ENCODE data around the gene ELP1.

GRCh38 chr9:108903420-108904103 is 30.4 kb downstream of the ELP1 start:
- TF ChIP-seq CTCF (IDR thresholded peaks at IDR 0.05) (no peak), POLR2A (IDR thresholded peaks at IDR 0.05) (no peak)

Measured in testis (tissue), 2 donors.